Measurements from ENCODE around the gene RPL13A.
"Not testable (repeated sequence)": the region's sequence is repeated elsewhere in the genome, so short reads cannot be mapped to it uniquely, and the experiment has no call there.

RPL13A gene

GRCh38 chr19:49487277-49488045, at the start of gene RPL13A:
TSS of gene RPL13A (plus strand) at chr19:49487608. CDS start at chr19:49487630, 22 bp downstream.
- DNase-seq = peak; percentile 87

GRCh38 chr19:49438261-49438660, 49.1 kb upstream of the RPL13A start:
- peak; percentile 78 for DNase-seq

- DNase-seq = no peak
These were observed 47.6 kb upstream of the RPL13A start for GRCh38 chr19:49439836-49440235.

- DNase-seq = no peak
These were observed 46.8 kb upstream of the RPL13A start for GRCh38 chr19:49440439-49441209.

- peak; percentile 40 for DNase-seq
These were observed 46.0 kb upstream of the RPL13A start, which contains the start of gene SLC17A7 for GRCh38 chr19:49441210-49441959. TSS of gene SLC17A7 (minus strand) at chr19:49441527. CDS start at chr19:49441379, 148 bp downstream.

- no peak for DNase-seq
These were observed 45.5 kb upstream of the RPL13A start for GRCh38 chr19:49441960-49442350.

GRCh38 chr19:49442354-49442753, 45.1 kb upstream of the RPL13A start:
- no peak for DNase-seq

- peak; percentile 55 for DNase-seq
These were observed 44.5 kb upstream of the RPL13A start for GRCh38 chr19:49442771-49443365.

GRCh38 chr19:49443366-49444099, 43.9 kb upstream of the RPL13A start:
- peak; percentile 92 for DNase-seq

- DNase-seq = not testable (repeated sequence)
These were observed 43.2 kb upstream of the RPL13A start for GRCh38 chr19:49444100-49444700.

GRCh38 chr19:49445997-49446396, 41.4 kb upstream of the RPL13A start:
- no peak for DNase-seq

GRCh38 chr19:49447485-49448431, 39.6 kb upstream of the RPL13A start:
- DNase-seq = no peak

GRCh38 chr19:49448432-49448786, 39.0 kb upstream of the RPL13A start:
- DNase-seq = no peak

GRCh38 chr19:49450405-49450804, 37.0 kb upstream of the RPL13A start:
- DNase-seq = no peak

GRCh38 chr19:49451430-49452181, 35.8 kb upstream of the RPL13A start, which contains the start of gene PIH1D1:
TSS of gene PIH1D1 (minus strand) at chr19:49451814. CDS start at chr19:49451574, 240 bp downstream.
- DNase-seq = peak; percentile 98

- DNase-seq = peak; percentile 90
These were observed 34.2 kb upstream of the RPL13A start, which contains the start of gene ALDH16A1 for GRCh38 chr19:49453013-49453756. TSS of gene ALDH16A1 (plus strand) at chr19:49453225. CDS start at chr19:49453332, 107 bp downstream.

GRCh38 chr19:49453757-49454240, 33.6 kb upstream of the RPL13A start:
- DNase-seq = no peak

GRCh38 chr19:49455773-49456172, 31.6 kb upstream of the RPL13A start:
- DNase-seq = no peak

GRCh38 chr19:49456326-49456725, 31.1 kb upstream of the RPL13A start:
- no peak for DNase-seq

All from NCI-H524 treated with DMSO at 0.1 percent for 48 hours (cell line).